IgD-negative memory B cell (primary cell): ENCODE data around the gene FRMD3. TPM values are rescaled to one million over a fixed set of nuclear protein-coding genes. Genes with fewer than 3 reads are reported as not detected.
A peak's percentile ranks its signal among the peaks of the same experiment; 100 is the strongest.

Source experiments
- H3K27ac Mint-ChIP-seq, 3 donors: one replicate each; pipeline ENCODE4 v1.8.0; 2020 to 2022; ENCODE audit warnings: mild to moderate bottlenecking in 3 of 3, mixed read lengths in 3 of 3, moderate library complexity in 1 of 3
- H3K27me3 Mint-ChIP-seq: one replicate; pipeline ENCODE4 v1.8.0; 2021; ENCODE audit warnings: mixed read lengths
- H3K36me3 Mint-ChIP-seq: one replicate; pipeline ENCODE4 v1.8.0; 2020; ENCODE audit warnings: mild to moderate bottlenecking, mixed read lengths
- H3K4me1 Mint-ChIP-seq, 3 donors: one replicate each; pipeline ENCODE4 v1.8.0; 2020 to 2022; ENCODE audit warnings: mixed read lengths in 3 of 3, mild to moderate bottlenecking in 1 of 3
- H3K4me3 Mint-ChIP-seq, 4 donors: one replicate each; pipeline ENCODE4 v1.8.0; 2020 to 2022; ENCODE audit warnings: mild to moderate bottlenecking in 4 of 4, mixed read lengths in 4 of 4, moderate library complexity in 3 of 4
- H3K9me3 Mint-ChIP-seq, 3 donors: one replicate each; pipeline ENCODE4 v1.8.0; 2020 to 2021; ENCODE audit warnings: mixed read lengths in 3 of 3, mild to moderate bottlenecking in 1 of 3
- polyA plus RNA-seq: library from polyadenylated mRNA; unstranded; fragments of 300-500 nt; fragmentation: Illumina TruSeq; gene quantifications from one replicate; pipeline ENCODE4 v1.2.3, GENCODE V29; 2021

FRMD3 gene
- polyA plus RNA-seq, 1 donor from 2014 or later: 1.1 TPM

DNA sequence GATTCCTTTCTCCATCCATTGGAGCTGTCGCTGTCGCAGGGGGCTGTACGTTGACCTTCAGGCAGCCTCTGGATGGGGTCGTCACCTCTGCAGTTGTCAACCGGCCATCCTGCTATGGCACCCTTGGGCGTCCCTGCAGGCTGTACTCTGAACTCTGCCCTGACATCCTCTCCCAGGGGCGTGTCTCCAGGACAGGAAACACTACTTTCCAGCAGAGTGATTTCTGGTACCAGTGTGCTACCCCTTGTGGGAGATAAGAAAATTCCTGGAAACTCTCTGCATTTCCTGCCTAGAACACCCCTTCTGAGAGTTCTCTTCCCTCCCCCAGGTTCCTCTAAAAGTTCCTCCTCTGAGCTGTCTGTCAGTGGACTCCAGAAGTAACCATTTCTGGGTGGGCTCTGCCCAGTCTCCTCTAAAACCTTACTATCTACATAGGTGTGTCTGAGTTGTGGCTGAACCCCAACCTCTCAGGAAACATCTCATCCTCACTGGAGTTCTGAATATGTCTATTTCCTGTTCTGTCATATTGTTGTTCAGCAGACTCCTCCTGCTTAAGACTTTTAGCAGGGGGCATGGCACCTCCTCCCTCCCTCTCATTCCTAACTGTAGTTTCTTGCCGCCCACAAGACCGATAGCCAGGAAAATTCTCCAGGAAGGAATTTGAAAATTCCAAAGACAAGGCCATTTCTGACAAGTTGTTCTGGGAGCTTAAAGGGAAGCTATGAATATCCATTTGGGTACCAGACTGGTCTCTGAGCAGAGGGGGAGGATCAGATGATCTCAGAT, 329.9 kb downstream of the FRMD3 start:
- Mint-ChIP-seq H3K27me3 (peaks cover 4% of the 10 kb centered on the region), H3K4me3 (no peak overlapping the region), H3K27ac (no peak overlapping the region), H3K36me3 (peaks cover 2% of the 10 kb centered on the region), H3K9me3 (peaks cover 0 to 10% (median 0%) of the 10 kb centered on the region in 3 donors), H3K4me1 (no peaks in the 10 kb centered on the region)

DNA sequence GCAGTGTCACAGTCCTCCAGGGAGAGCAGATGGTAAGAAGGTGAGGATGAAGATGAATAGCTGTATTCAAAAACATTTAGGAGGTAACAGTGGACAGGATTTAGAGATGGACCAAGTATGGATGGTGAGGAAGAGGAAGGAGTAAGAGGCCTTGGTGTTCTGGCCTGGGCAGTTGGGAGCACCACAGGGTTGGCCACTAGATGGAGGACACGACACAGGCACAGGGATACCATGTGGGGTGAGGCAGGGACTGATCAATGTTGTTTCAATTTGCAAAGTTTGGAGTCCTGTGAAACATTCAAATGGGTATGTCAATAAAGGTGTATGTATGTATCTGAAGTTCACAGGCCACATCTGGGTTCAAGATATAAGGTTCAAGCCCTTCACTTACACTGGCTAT, 334.2 kb downstream of the FRMD3 start:
- Mint-ChIP-seq H3K4me3 (no peak overlapping the region), H3K4me1 (no peaks in the 10 kb centered on the region), H3K36me3 (peaks cover 2% of the 10 kb centered on the region)

DNA sequence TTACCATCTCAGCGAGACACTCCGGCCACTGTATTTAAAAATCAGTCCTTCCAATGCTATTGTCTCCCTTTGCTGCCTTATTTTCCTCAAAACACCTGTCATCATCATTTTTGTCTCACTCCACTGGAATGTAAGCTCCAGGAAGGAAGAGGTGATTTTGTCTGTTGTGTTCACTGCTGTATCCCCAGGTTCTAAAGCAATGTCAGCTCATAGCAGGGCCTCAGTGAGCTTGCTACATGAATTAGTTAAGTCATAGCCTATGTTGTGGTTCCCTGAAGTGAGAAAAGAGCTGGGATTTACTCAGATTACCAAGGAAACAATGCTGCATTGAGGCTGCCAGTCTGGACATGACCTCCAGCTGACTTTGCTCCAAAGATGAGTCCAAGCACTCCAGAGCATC, 337.7 kb downstream of the FRMD3 start:
- H3K9me3 Mint-ChIP-seq: peaks cover 0 to 2% (median 0%) of the 10 kb centered on the region in 3 donors
- H3K4me1 Mint-ChIP-seq: peaks cover 0 to 3% (median 0%) of the 10 kb centered on the region in 3 donors
- H3K4me3 Mint-ChIP-seq: no peak overlapping the region
- no peak overlapping the region for H3K27ac Mint-ChIP-seq
- peaks cover 2% of the 10 kb centered on the region for H3K36me3 Mint-ChIP-seq
- peaks cover 2% of the 10 kb centered on the region for H3K27me3 Mint-ChIP-seq

More for the DNA sequence above, 334.2 kb downstream of the FRMD3 start:
- Mint-ChIP-seq H3K27ac (no peak overlapping the region), H3K27me3 (peaks cover 4% of the 10 kb centered on the region), H3K9me3 (peaks cover 0 to 5% (median 0%) of the 10 kb centered on the region in 3 donors)

DNA sequence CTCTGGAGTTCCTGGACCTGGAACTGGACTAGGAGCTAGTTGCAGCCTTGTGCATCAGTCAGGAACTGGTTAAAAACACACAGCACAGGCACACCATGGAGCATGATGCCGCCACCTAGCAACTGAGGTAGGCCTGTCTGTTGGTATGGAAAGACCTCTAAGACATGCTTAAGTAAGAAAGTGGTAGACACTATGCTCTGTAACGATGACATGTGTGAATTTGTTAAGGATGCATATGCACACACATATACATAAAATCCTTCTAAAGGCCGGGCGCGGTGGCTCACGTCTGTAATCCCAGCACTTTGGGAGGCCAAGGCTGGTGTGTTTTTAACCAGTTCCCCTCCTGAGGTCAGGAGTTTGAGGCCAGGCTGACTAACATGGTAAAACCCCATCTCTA, 338.4 kb downstream of the FRMD3 start:
- H3K36me3 Mint-ChIP-seq: no peaks in the 10 kb centered on the region
- H3K4me3 Mint-ChIP-seq: no peak overlapping the region
- peaks cover 0 to 2% (median 0%) of the 10 kb centered on the region in 3 donors for H3K9me3 Mint-ChIP-seq
- peaks cover 2% of the 10 kb centered on the region for H3K27me3 Mint-ChIP-seq
- peaks cover 0 to 3% (median 0%) of the 10 kb centered on the region in 3 donors for H3K4me1 Mint-ChIP-seq
- H3K27ac Mint-ChIP-seq: no peak overlapping the region

DNA sequence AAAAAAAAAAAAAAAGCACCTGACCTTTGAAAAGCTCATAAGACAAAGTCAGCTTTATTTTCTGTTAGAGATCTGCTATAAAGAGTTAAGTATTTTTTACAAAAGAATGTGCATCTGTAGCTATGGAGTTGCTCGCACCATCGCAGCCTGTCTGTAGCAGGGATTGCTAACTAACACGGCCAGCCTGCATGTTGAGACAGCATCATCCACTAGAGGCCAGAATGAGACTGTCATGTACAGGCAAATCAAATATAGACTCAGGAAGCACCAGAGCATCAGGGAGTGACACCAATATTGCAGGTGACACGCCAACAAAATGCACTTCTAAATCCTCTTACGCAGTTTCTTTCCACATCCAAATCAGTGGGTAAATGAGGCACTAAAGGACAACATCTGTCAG, 339.0 kb downstream of the FRMD3 start:
- no peaks in the 10 kb centered on the region for H3K36me3 Mint-ChIP-seq
- H3K27me3 Mint-ChIP-seq: peaks cover 2% of the 10 kb centered on the region
- no peak overlapping the region for H3K4me3 Mint-ChIP-seq
- H3K9me3 Mint-ChIP-seq: peaks cover 0 to 3% (median 0%) of the 10 kb centered on the region in 3 donors
- H3K4me1 Mint-ChIP-seq: peaks cover 0 to 3% (median 0%) of the 10 kb centered on the region in 3 donors
- H3K27ac Mint-ChIP-seq: no peak overlapping the region

DNA sequence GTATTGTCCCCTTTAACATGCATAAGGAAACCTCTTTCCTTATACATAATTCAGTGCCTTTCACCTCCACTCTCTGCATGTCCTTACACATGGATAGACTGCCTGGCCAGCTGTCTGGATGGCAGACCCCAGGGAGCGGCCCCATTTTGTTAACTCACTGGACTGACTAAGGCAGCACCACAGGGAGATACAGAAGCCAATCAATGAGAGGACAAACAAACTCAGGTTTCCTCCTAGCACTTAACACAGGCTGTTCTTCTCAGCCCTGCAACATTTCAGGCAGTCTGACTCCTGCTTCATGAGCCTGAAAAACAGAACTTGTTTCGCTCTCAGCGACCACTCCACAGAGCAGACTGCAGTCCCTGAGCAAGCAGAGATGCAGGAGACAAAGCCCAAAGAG, 339.8 kb downstream of the FRMD3 start:
- Mint-ChIP-seq H3K4me1 (peaks cover 0 to 3% (median 0%) of the 10 kb centered on the region in 3 donors), H3K36me3 (no peaks in the 10 kb centered on the region), H3K27ac (no peak overlapping the region), H3K27me3 (peaks cover 2% of the 10 kb centered on the region), H3K4me3 (no peak overlapping the region), H3K9me3 (peaks cover 0 to 4% (median 0%) of the 10 kb centered on the region in 3 donors)

DNA sequence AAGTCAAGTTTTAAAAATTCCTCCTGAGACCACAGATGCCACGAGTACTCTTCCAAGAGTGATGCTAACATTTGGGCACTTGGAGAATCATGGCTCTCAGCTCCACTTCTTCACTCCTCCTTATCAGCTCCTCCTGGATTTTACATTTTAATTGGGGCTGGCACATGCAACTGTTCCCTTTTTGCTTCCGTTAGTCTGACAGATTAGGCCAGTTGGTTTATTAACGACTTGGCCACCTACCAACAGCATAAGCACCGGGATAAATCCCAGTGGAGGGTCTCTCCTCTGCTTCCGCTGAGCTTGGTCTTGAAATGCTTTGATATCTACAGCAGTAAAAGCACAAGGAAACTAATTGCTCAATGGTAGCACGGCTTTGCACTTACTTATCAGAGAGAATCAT, 340.6 kb downstream of the FRMD3 start:
- H3K27me3 Mint-ChIP-seq: peaks cover 2% of the 10 kb centered on the region

DNA sequence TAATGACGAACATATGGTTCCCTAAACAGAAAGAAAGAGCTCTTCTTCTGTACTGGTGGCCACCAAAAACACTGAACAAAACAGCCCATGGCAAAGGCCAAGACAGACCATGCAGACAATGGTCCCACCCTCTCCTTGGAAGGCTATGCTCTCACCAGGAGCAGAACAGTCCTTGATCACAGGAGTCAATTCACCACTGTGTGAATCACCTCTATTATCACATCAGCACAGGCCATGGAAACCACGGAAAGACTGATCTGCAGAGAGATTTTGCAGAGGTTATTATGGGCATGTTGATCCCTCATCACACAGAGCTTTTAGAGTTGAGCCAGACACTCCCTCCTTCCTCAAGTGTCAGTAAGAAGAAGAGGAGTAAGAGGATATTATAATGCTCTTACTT, 341.3 kb downstream of the FRMD3 start:
- Mint-ChIP-seq H3K27ac (no peak overlapping the region), H3K4me3 (no peak overlapping the region), H3K9me3 (peaks cover 0 to 4% (median 0%) of the 10 kb centered on the region in 3 donors)

More for the DNA sequence above, 340.6 kb downstream of the FRMD3 start:
- H3K27ac Mint-ChIP-seq: no peak overlapping the region
- H3K9me3 Mint-ChIP-seq: peaks cover 0 to 4% (median 0%) of the 10 kb centered on the region in 3 donors
- peak overlapping the region in 1 of 4 donors; percentile 49 for H3K4me3 Mint-ChIP-seq
- H3K4me1 Mint-ChIP-seq: peaks cover 0 to 3% (median 0%) of the 10 kb centered on the region in 3 donors
- no peaks in the 10 kb centered on the region for H3K36me3 Mint-ChIP-seq

More for the DNA sequence above, 341.3 kb downstream of the FRMD3 start:
- no peaks in the 10 kb centered on the region for H3K36me3 Mint-ChIP-seq
- peaks cover 0 to 3% (median 0%) of the 10 kb centered on the region in 3 donors for H3K4me1 Mint-ChIP-seq
- H3K27me3 Mint-ChIP-seq: peaks cover 3% of the 10 kb centered on the region

Other genes with a start within 250 kb of the FRMD3 start
- gene IDNK, start 84.7 kb upstream of the FRMD3 start, polyA plus RNA-seq: 20.9 TPM
- gene UBQLN1, start 169.6 kb upstream of the FRMD3 start, polyA plus RNA-seq: 76.6 TPM